Keratinocyte (primary cell): ENCODE data around the gene XRN2. TPM values are rescaled to one million over a fixed set of nuclear protein-coding genes. Genes with fewer than 3 reads are reported as not detected.
"Not testable (repeated sequence)": the region's sequence is repeated elsewhere in the genome, so short reads cannot be mapped to it uniquely, and the experiment has no call there.

ENCODE experiments used
- DNase-seq: peaks from one replicate; pipeline ENCODE4 v3.0.0-alpha.2; 2011; ENCODE audit warnings: low read depth, missing footprints, low spot score
- FAIRE-seq: peaks from 2 replicates; lab custom pipeline; 2011; peaks lifted over from hg19 to GRCh38; lab: Jason Lieb, UNC
- H2AFZ ChIP-seq: 2 replicates; pipeline ENCODE4 v1.6.0; 2012; ENCODE audit warnings: low read length, control low read depth, inconsistent platforms; ENCODE audit not compliant: control insufficient read depth
- H3K27ac ChIP-seq: 2 replicates; pipeline ENCODE4 v1.5.1; 2011; ENCODE audit warnings: low read length; ENCODE audit not compliant: control insufficient read depth, insufficient read depth
- H3K27me3 ChIP-seq: 3 replicates; pipeline ENCODE4 v1.6.0; 2011; ENCODE audit warnings: low read length; ENCODE audit not compliant: control insufficient read depth, insufficient read depth; ENCODE audit errors: extremely low read depth
- H3K36me3 ChIP-seq, 2 experiments: 2 replicates in 1 of 2; 3 replicates in 1 of 2; pipeline ENCODE4 v1.5.1; 2011; ENCODE audit warnings: low read length in 2 of 2, mild to moderate bottlenecking in 1 of 2; ENCODE audit not compliant: control insufficient read depth in 2 of 2, insufficient read depth in 2 of 2; ENCODE audit errors: extremely low read depth in 1 of 2
- H3K4me1 ChIP-seq: 3 replicates; pipeline ENCODE4 v1.5.1; 2011; ENCODE audit warnings: low read length; ENCODE audit not compliant: control insufficient read depth, insufficient read depth; ENCODE audit errors: extremely low read depth
- H3K4me2 ChIP-seq: 3 replicates; pipeline ENCODE4 v1.6.0; 2011; ENCODE audit warnings: low read depth, low read length; ENCODE audit not compliant: control insufficient read depth, insufficient read depth; ENCODE audit errors: extremely low read depth
- H3K4me3 ChIP-seq, 3 experiments: fragments of 200-600 bp in 1 of 3; sonication (generic) in 1 of 3; 2 replicates in 2 of 3; 3 replicates in 1 of 3; pipeline ENCODE4 v1.5.1; 2011 to 2016; ENCODE audit warnings: low read length in 3 of 3, mild to moderate bottlenecking in 3 of 3, control low read depth in 2 of 3, inconsistent platforms in 1 of 3, low read depth in 1 of 3, mixed read lengths in 1 of 3, mixed run types in 1 of 3, moderate library complexity in 1 of 3; ENCODE audit not compliant: control insufficient read depth in 2 of 3, insufficient read depth in 2 of 3; ENCODE audit errors: extremely low read depth in 1 of 3
- H3K79me2 ChIP-seq: 2 replicates; pipeline ENCODE4 v1.6.0; 2012; ENCODE audit warnings: low read length; ENCODE audit not compliant: control insufficient read depth, insufficient read depth
- H3K9ac ChIP-seq: 3 replicates; pipeline ENCODE4 v1.6.0; 2011; ENCODE audit warnings: low read length; ENCODE audit not compliant: control insufficient read depth, insufficient read depth; ENCODE audit errors: extremely low read depth
- H3K9me1 ChIP-seq: 3 replicates; pipeline ENCODE4 v1.6.0; 2011; ENCODE audit warnings: low read length; ENCODE audit not compliant: control insufficient read depth, insufficient read depth; ENCODE audit errors: extremely low read depth
- H3K9me3 ChIP-seq: 2 replicates; pipeline ENCODE4 v1.5.1; 2012; ENCODE audit warnings: low read depth, low read length; ENCODE audit not compliant: control insufficient read depth
- H4K20me1 ChIP-seq: 3 replicates; pipeline ENCODE4 v1.6.0; 2011; ENCODE audit warnings: low read length; ENCODE audit not compliant: control insufficient read depth, insufficient read depth; ENCODE audit errors: extremely low read depth
- CTCF ChIP-seq, 3 experiments: IDR thresholded peaks in 1 of 3; conservative IDR thresholded peaks in 1 of 3; optimal IDR thresholded peaks in 1 of 3; 2 replicates in 2 of 3; 3 replicates in 1 of 3; pipeline versions ENCODE3 to v1.5.1; 2011; ENCODE audit warnings: low read length in 3 of 3, mild to moderate bottlenecking in 3 of 3, moderate library complexity in 2 of 3, control low read depth in 1 of 3, inconsistent platforms in 1 of 3; ENCODE audit not compliant: insufficient read depth in 2 of 3; ENCODE audit errors: extremely low read depth in 1 of 3
- EZH2 ChIP-seq: IDR thresholded peaks from one replicate; pipeline ENCODE4 v1.6.1; 2012; ENCODE audit warnings: inconsistent platforms, mild to moderate bottlenecking, low read length, moderate library complexity
- dilution Hi-C: fragments of 300-500 bp; cut with MboI; formaldehyde crosslinking; loops from one replicate; pipeline ENCODE4 v1.7.0; 2020; ENCODE audit warnings: low sequenced_read_pairs; ENCODE audit not compliant: extremely low pct_ligation_motif_present
- polyA plus RNA-seq, 5 experiments: library from polyadenylated mRNA; depleted of rRNA in 3 of 5; stranded (reverse) in 3 of 5; stranded (forward) in 1 of 5; unstranded in 1 of 5; fragments of >200 nt; gene quantifications; 1 replicate in 1 of 5; 2 replicates in 3 of 5; 3 replicates in 1 of 5; pipeline versions ENCODE4 v1.2.1 to v1.2.3, GENCODE V29; 2011 to 2012; ENCODE audit warnings: missing spikeins in 2 of 5, low read depth in 1 of 5, low replicate concordance in 1 of 5

XRN2 gene
- polyA plus RNA-seq, 1 donor (not counting 4 experiments of a cell fraction or from before 2014, with no cell fraction given) = 85.8 TPM

DNA sequence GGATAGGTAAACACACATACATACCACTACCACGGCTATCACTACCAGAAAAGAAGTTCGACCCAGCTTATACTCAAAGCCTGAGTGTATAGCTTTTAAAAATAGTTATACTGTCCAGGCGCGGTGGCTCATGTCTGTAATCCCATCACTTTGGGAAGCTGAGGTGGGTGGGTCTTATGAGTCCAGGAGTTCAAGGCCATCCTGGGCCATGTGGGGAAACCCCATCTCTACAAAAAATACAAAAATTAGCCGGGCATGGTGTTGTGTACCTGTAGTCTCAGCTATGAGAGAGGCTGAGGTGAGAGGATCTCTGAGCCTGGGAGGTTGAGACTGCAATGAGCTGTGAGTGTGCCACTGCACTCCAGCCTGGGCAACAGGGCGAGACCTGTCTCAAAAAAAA is 61.3 kb downstream of the XRN2 start:
- H4K20me1 ChIP-seq = no peaks in the 10 kb centered on the region
- no peak for TF ChIP-seq CTCF (optimal IDR thresholded peaks at IDR 0.05 in 1 of 3, IDR thresholded peaks at IDR 0.05 in 1 of 3, conservative IDR thresholded peaks at IDR 0.05 in 1 of 3; ENCODE audit: extremely low read depth in 1 of 3, insufficient read depth in 2 of 3, low read length in 3 of 3)
- no peak for TF ChIP-seq EZH2
- dilution Hi-C loops = no loop called here
- FAIRE-seq (no peak), DNase-seq (no peak)
- no peaks in the 10 kb centered on the region for H3K9me3 ChIP-seq
- H3K9ac ChIP-seq = no peak overlapping the region
- no peak overlapping the region for H3K4me2 ChIP-seq
- H3K27ac ChIP-seq = no peak overlapping the region
- no peak overlapping the region for H3K4me3 ChIP-seq
- H3K4me1 ChIP-seq = no peaks in the 10 kb centered on the region
- peaks cover 6 to 18% of the 10 kb centered on the region in 2 experiments for H3K36me3 ChIP-seq
- no peaks in the 10 kb centered on the region for H3K27me3 ChIP-seq
- H3K79me2 ChIP-seq = no peaks in the 10 kb centered on the region
- no peak overlapping the region for H2AFZ ChIP-seq
- H3K9me1 ChIP-seq = no peaks in the 10 kb centered on the region

GRCh38 chr20:21365771-21366170 is 62.6 kb downstream of the XRN2 start:
- no peak overlapping the region for H3K4me3 ChIP-seq
- no peaks in the 10 kb centered on the region for H3K4me1 ChIP-seq
- no peak for DNase-seq
- H4K20me1 ChIP-seq = no peaks in the 10 kb centered on the region
- no peak overlapping the region for H3K27ac ChIP-seq
- H3K9me1 ChIP-seq = no peaks in the 10 kb centered on the region
- no peak for FAIRE-seq
- no peaks in the 10 kb centered on the region for H3K27me3 ChIP-seq
- H3K36me3 ChIP-seq = peaks cover 5 to 14% of the 10 kb centered on the region in 2 experiments
- TF ChIP-seq EZH2 (no peak), CTCF (optimal IDR thresholded peaks at IDR 0.05 in 1 of 3, IDR thresholded peaks at IDR 0.05 in 1 of 3, conservative IDR thresholded peaks at IDR 0.05 in 1 of 3; ENCODE audit: extremely low read depth in 1 of 3, insufficient read depth in 2 of 3, low read length in 3 of 3) (no peak)
- no peak overlapping the region for H2AFZ ChIP-seq
- no peak overlapping the region for H3K4me2 ChIP-seq
- dilution Hi-C loops = no loop called here
- no peaks in the 10 kb centered on the region for H3K79me2 ChIP-seq
- no peaks in the 10 kb centered on the region for H3K9me3 ChIP-seq
- no peak overlapping the region for H3K9ac ChIP-seq

DNA sequence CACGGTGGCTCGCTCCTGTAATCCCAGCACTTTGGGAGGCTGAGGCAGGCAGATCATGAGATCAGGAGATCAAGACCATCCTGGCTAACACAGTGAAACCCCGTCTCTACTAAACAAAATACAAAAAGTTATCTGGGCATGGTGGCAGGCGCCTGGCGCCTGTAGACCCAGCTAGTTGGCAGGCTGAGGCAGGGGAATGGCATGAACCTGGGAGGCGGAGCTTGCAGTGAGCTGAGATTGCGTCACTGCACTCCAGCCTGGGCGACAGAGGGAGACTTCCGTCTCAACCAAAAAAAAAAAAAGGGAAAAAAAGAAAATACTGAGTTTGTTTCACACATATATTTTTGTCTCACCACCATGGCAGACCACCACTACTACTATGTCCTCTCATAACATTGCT is 63.1 kb downstream of the XRN2 start:
- H3K4me3 ChIP-seq, H3K27me3 ChIP-seq, H2AFZ ChIP-seq, H4K20me1 ChIP-seq, dilution Hi-C loops, DNase-seq, H3K4me2 ChIP-seq, H3K9me3 ChIP-seq, H3K9me1 ChIP-seq, H3K79me2 ChIP-seq, H3K4me1 ChIP-seq, H3K27ac ChIP-seq, FAIRE-seq, H3K9ac ChIP-seq: not testable (repeated sequence)
- H3K36me3 ChIP-seq = peaks cover 5 to 14% of the 10 kb centered on the region in 2 experiments
